ENCODE data around the gene FUCA1. TPM values are rescaled to one million over a fixed set of nuclear protein-coding genes. Genes with fewer than 3 reads are reported as not detected.

FUCA1 gene
- total RNA-seq, 1 donor from 2014 or later: 8.8 TPM

DNA sequence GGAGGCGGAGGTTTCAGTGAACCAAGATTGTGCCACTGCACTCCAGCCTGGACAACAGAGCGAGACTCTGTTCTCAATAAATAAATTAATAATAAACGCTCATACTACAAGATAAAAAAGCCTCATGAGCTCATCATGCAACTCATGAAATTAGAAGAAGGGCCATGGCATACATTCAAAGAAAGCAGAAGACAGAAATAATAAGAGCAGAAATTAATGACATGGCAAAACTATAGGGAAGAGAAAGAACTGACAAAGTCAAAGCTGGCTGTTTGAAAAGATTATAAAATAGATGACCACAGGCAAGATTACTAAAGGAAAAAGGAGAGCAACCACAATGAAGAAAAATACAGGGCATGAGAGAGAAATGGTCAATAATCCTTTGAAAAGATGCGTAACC lies 14.7 kb upstream of the FUCA1 start:
- Mint-ChIP-seq H3K27me3 (ENCODE audit: unreplicated experiment) (no peaks in the 10 kb centered on the region), H3K27ac (ENCODE audit: unreplicated experiment) (no peak overlapping the region), H3K9me3 (ENCODE audit: unreplicated experiment) (peaks cover 7% of the 10 kb centered on the region), H3K4me3 (ENCODE audit: unreplicated experiment) (no peak overlapping the region), H3K36me3 (ENCODE audit: unreplicated experiment) (peaks cover 7% of the 10 kb centered on the region), H3K4me1 (ENCODE audit: low read depth, unreplicated experiment) (no peaks in the 10 kb centered on the region)
- TF ChIP-seq, protein P1, sequence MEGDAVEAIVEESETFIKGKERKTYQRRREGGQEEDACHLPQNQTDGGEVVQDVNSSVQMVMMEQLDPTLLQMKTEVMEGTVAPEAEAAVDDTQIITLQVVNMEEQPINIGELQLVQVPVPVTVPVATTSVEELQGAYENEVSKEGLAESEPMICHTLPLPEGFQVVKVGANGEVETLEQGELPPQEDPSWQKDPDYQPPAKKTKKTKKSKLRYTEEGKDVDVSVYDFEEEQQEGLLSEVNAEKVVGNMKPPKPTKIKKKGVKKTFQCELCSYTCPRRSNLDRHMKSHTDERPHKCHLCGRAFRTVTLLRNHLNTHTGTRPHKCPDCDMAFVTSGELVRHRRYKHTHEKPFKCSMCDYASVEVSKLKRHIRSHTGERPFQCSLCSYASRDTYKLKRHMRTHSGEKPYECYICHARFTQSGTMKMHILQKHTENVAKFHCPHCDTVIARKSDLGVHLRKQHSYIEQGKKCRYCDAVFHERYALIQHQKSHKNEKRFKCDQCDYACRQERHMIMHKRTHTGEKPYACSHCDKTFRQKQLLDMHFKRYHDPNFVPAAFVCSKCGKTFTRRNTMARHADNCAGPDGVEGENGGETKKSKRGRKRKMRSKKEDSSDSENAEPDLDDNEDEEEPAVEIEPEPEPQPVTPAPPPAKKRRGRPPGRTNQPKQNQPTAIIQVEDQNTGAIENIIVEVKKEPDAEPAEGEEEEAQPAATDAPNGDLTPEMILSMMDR (IDR thresholded peaks at IDR 0.05; ENCODE audit: partially characterized antibody, unreplicated experiment): no peak
- DNase-seq: no peak

DNA sequence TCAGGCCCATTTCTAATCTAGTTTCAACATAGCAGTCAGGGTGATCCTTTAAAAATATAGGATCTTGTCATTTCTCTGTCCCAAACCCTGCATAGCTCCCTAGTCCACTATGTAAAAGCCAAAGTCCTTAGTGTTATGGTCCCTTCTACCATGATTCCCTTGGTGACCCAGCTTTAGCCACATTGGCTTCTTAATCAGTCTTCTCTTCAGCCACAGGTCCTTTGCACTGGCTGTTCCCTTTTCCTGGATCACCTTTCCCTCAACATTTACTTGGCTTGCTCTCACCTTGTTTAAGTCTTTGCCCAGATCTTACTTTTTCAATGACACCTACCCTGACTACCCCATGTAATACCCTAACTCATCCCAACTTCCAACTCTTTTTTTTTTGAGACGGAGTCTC lies 11.7 kb upstream of the FUCA1 start:
- H3K4me1 Mint-ChIP-seq (ENCODE audit: low read depth, unreplicated experiment): no peaks in the 10 kb centered on the region
- H3K4me3 Mint-ChIP-seq (ENCODE audit: unreplicated experiment): no peak overlapping the region
- TF ChIP-seq, protein P1 (IDR thresholded peaks at IDR 0.05; ENCODE audit: partially characterized antibody, unreplicated experiment): no peak
- H3K27ac Mint-ChIP-seq (ENCODE audit: unreplicated experiment): no peak overlapping the region
- peaks cover 12% of the 10 kb centered on the region for H3K36me3 Mint-ChIP-seq (ENCODE audit: unreplicated experiment)
- H3K27me3 Mint-ChIP-seq (ENCODE audit: unreplicated experiment): no peaks in the 10 kb centered on the region
- peaks cover 14% of the 10 kb centered on the region for H3K9me3 Mint-ChIP-seq (ENCODE audit: unreplicated experiment)
- no peak for DNase-seq

DNA sequence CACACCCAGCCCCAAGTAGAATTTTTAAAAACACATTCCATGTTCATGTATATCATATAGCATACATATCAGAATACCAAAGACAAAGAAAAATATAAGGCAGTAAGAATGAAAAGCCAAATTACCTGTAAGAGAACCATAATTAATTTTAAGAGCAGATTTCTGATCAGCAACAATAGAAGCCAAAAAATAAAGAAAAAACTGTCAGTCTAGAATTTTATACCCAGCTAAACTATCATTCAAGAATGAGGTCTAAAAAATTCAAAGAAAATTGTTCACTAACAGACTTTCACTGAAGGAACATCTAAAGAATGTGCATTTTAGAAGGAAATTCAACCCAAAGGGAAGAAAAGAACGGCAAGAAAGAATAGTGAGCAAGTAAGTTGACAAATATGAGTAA lies 10.6 kb upstream of the FUCA1 start:
- Mint-ChIP-seq H3K27ac (ENCODE audit: unreplicated experiment) (no peak overlapping the region), H3K36me3 (ENCODE audit: unreplicated experiment) (peaks cover 12% of the 10 kb centered on the region), H3K4me3 (ENCODE audit: unreplicated experiment) (no peak overlapping the region), H3K27me3 (ENCODE audit: unreplicated experiment) (no peaks in the 10 kb centered on the region), H3K9me3 (ENCODE audit: unreplicated experiment) (peaks cover 14% of the 10 kb centered on the region), H3K4me1 (ENCODE audit: low read depth, unreplicated experiment) (no peaks in the 10 kb centered on the region)
- DNase-seq: no peak
- TF ChIP-seq, protein P1 (IDR thresholded peaks at IDR 0.05; ENCODE audit: partially characterized antibody, unreplicated experiment): no peak

DNA sequence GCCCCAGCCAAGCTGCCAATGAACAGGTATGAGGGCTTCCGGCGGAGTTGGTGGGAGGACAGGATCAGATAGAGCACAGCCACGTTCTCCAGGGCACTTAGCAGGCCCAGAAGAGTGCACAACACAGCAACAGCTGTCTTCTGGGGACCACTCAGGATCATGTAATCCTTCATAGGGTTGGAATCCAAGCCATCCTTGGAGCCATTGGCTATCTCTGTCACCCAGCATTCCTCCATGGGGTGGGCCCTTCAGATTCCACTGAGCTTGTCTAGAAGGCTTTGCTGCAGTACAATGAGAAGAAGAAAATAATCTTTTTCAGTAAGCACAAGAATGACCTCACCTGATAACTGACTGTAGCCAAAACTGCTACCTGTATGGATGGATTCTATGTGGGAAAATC lies 7.3 kb upstream of the FUCA1 start:
- H3K36me3 Mint-ChIP-seq (ENCODE audit: unreplicated experiment): peaks cover 12% of the 10 kb centered on the region
- H3K27ac Mint-ChIP-seq (ENCODE audit: unreplicated experiment): no peak overlapping the region
- H3K4me1 Mint-ChIP-seq (ENCODE audit: low read depth, unreplicated experiment): no peaks in the 10 kb centered on the region
- TF ChIP-seq, protein P1 (IDR thresholded peaks at IDR 0.05; ENCODE audit: partially characterized antibody, unreplicated experiment): no peak
- H3K27me3 Mint-ChIP-seq (ENCODE audit: unreplicated experiment): no peaks in the 10 kb centered on the region
- peaks cover 14% of the 10 kb centered on the region for H3K9me3 Mint-ChIP-seq (ENCODE audit: unreplicated experiment)
- H3K4me3 Mint-ChIP-seq (ENCODE audit: unreplicated experiment): no peak overlapping the region
- no peak for DNase-seq

DNA sequence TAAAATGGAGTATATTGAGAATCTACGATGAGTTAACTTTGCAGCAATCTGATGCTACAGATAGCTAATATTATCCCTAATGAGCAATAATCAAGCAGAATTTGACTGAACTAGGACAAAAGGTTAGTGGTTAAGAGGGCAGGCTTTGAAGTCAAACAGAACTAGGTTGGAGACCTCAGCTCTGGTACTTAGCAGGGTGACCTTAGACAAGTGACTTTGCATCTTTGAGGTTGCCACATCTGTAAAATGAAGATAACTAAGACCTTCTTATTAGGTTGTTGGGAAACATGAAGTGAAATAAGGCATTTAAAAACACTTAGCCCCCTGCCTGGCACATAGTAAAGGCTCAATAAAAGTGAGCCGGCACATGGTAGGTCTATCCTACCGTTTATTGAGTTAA lies 4.3 kb upstream of the FUCA1 start:
- Mint-ChIP-seq H3K4me1 (ENCODE audit: low read depth, unreplicated experiment) (no peaks in the 10 kb centered on the region), H3K27me3 (ENCODE audit: unreplicated experiment) (peaks cover 6% of the 10 kb centered on the region), H3K4me3 (ENCODE audit: unreplicated experiment) (no peak overlapping the region), H3K36me3 (ENCODE audit: unreplicated experiment) (peaks cover 4% of the 10 kb centered on the region), H3K27ac (ENCODE audit: unreplicated experiment) (no peak overlapping the region), H3K9me3 (ENCODE audit: unreplicated experiment) (peaks cover 10% of the 10 kb centered on the region)
- no peak for DNase-seq
- TF ChIP-seq, protein P1 (IDR thresholded peaks at IDR 0.05; ENCODE audit: partially characterized antibody, unreplicated experiment): no peak

All from glutamatergic neuron (in vitro differentiated cells).